Activated CD8-positive, alpha-beta T cell treated with anti-CD3 and anti-CD28 coated beads, Interleukin-2, amount 10 ng/mL, durations not matched to agents 7 days and 5 days (primary cell): ENCODE measurements around the gene MAD1L1. TPM values are rescaled to one million over a fixed set of nuclear protein-coding genes. Genes with fewer than 3 reads are reported as not detected.

ENCODE experiments used
- ATAC-seq: fragments of 150-1000 bp; cut with Tn5 transposase; one replicate; pipeline ENCODE4 v1.10.0; 2021; ENCODE audit warnings: moderate library complexity
- CTCF ChIA-PET: fragments of 350-600 bp; sonication (Branson Sonifier 250); formaldehyde crosslinking; loops from one replicate; lab custom pipeline; 2021; ENCODE audit warnings: antibody characterized with exemption; lab: Charles Lee
- POLR2A ChIA-PET: fragments of 350-600 bp; sonication (Branson Sonifier 250); formaldehyde crosslinking; loops from one replicate; lab custom pipeline; 2021; ENCODE audit warnings: antibody characterized with exemption; lab: Charles Lee
- DNase-seq: peaks from one replicate; pipeline ENCODE4 v3.0.0-alpha.2; 2020
- H3K27ac Mint-ChIP-seq: one replicate; pipeline ENCODE4 v1.8.0; 2021; ENCODE audit warnings: mild to moderate bottlenecking, mixed read lengths
- H3K27me3 Mint-ChIP-seq: one replicate; pipeline ENCODE4 v1.8.0; 2021; ENCODE audit warnings: low read depth, mixed read lengths
- H3K36me3 Mint-ChIP-seq: one replicate; pipeline ENCODE4 v1.8.0; 2021; ENCODE audit warnings: low read depth, mixed read lengths
- H3K4me1 Mint-ChIP-seq: one replicate; pipeline ENCODE4 v1.8.0; 2021; ENCODE audit warnings: low read depth, mixed read lengths
- H3K4me3 Mint-ChIP-seq: one replicate; pipeline ENCODE4 v1.8.0; 2021; ENCODE audit warnings: mild to moderate bottlenecking, mixed read lengths
- H3K9me3 Mint-ChIP-seq: one replicate; pipeline ENCODE4 v1.8.0; 2022; ENCODE audit warnings: mixed read lengths; ENCODE audit not compliant: insufficient read depth
- total RNA-seq, 2 experiments: library from RNA; stranded (reverse); gene quantifications; one replicate each; pipeline ENCODE4 v1.2.3, GENCODE V29; 2021

The MAD1L1 gene
- total RNA-seq, 2 experiments from 2014 or later = 79.8 to 82.7 TPM

DNA sequence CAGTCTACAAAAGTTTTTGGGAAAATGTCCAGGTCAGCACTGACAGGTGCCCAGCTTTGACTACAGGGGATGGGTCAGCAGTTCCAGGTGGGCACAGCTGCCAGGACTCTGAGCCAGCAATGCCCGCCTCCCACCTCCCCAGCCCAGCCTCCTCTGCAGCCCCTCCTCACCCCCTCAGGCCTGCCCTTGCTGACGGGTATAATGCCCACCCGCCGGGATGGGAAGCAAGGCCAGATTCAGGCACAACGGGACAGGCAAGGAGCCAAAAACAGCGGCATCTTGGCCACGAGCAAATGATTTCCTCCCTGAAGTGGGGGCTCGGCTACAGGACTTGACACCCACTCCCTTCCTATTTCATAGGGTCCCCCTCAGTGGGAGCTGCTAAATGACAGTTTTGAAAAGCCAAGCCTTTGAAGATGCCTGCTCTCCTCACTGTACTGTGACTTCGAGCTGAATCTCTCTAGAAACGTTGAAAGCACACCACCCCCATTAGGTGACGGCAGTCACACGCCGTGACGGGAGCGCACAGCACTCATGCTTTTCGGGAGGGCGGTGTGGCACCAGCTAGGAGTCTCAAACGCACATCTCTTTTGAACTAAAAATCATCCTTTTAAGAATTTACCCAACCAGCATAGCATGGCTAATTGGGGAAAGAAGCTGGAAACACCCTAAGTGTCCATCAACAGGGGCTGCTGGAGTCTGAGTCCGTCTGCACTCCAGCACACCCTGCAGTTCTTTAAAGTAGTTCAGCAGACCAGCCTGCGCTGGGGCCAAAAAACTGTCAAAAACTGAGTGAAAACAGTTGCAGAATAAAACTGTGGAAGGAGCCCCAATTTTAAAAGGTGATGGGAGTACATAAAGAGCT is 29.6 kb downstream of the MAD1L1 start:
- Mint-ChIP-seq H3K4me3 (no peak overlapping the region), H3K27ac (no peak overlapping the region), H3K36me3 (peaks cover 15% of the 10 kb centered on the region), H3K27me3 (no peaks in the 10 kb centered on the region), H3K9me3 (no peaks in the 10 kb centered on the region), H3K4me1 (no peaks in the 10 kb centered on the region)
- CTCF ChIA-PET = no interaction called here
- no peak for DNase-seq
- no peak for ATAC-seq
- POLR2A ChIA-PET = no interaction called here

- peaks cover 1% of the 10 kb centered on the region for H3K4me1 Mint-ChIP-seq
- H3K27ac Mint-ChIP-seq = no peak overlapping the region
- no peaks in the 10 kb centered on the region for H3K27me3 Mint-ChIP-seq
- H3K4me3 Mint-ChIP-seq = no peak overlapping the region
- POLR2A ChIA-PET = no interaction called here
- no peaks in the 10 kb centered on the region for H3K9me3 Mint-ChIP-seq
- CTCF ChIA-PET = no interaction called here
- H3K36me3 Mint-ChIP-seq = peaks cover 13% of the 10 kb centered on the region
- DNase-seq (no peak), ATAC-seq (no peak)
Measured at GRCh38 chr7:2202361-2202761, 30.4 kb downstream of the MAD1L1 start.

DNA sequence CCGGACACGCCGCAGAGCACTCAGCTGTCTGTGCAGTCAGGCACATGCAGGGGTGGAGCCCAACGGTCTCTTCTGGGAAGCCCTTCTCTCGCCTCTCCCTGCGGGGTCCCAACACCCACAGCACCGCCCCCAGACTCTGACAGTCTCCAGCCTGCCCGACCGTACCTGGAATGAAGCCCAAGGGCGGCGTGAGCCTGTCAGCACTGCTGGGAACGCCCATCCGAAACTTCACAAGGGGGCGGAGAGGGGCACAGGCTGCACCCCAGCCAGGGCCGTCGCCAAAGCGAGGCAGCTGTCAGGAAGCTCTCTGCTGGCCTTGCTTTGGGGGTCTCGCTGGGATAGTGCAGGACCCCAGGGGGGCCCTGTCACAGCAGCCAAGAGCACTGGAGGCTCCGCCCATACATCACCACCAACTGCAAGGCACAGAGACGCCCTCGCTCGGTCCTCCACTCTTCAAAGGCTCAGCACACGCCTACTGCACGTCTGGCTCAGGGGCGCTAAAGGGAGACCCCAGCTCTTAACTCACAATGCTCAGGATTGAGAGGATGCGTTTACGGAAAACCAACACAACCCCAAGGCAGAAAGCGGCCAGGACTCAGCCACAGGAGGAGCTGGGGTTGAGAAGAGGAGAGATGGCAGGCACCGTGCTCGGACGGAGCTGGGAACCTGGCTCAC is 30.9 kb downstream of the MAD1L1 start:
- H3K36me3 Mint-ChIP-seq = peaks cover 18% of the 10 kb centered on the region
- H3K27ac Mint-ChIP-seq = no peak overlapping the region
- no peak for DNase-seq
- ChIA-PET CTCF (no interaction called here), POLR2A (no interaction called here)
- peaks cover 3% of the 10 kb centered on the region for H3K4me1 Mint-ChIP-seq
- H3K9me3 Mint-ChIP-seq = no peaks in the 10 kb centered on the region
- H3K4me3 Mint-ChIP-seq = no peak overlapping the region
- H3K27me3 Mint-ChIP-seq = no peaks in the 10 kb centered on the region
- no peak for ATAC-seq

GRCh38 chr7:2201128-2201527 is 31.6 kb downstream of the MAD1L1 start:
- H3K36me3 Mint-ChIP-seq = peaks cover 22% of the 10 kb centered on the region
- no peak for ATAC-seq
- no peaks in the 10 kb centered on the region for H3K27me3 Mint-ChIP-seq
- no peak for DNase-seq
- POLR2A ChIA-PET = no interaction called here
- no peak overlapping the region for H3K27ac Mint-ChIP-seq
- H3K4me1 Mint-ChIP-seq = peaks cover 3% of the 10 kb centered on the region
- no peaks in the 10 kb centered on the region for H3K9me3 Mint-ChIP-seq
- H3K4me3 Mint-ChIP-seq = no peak overlapping the region
- CTCF ChIA-PET = no interaction called here

GRCh38 chr7:2200584-2200980 is 32.2 kb downstream of the MAD1L1 start:
- no peak overlapping the region for H3K27ac Mint-ChIP-seq
- CTCF ChIA-PET = no interaction called here
- peaks cover 26% of the 10 kb centered on the region for H3K36me3 Mint-ChIP-seq
- peaks cover 3% of the 10 kb centered on the region for H3K4me1 Mint-ChIP-seq
- no peaks in the 10 kb centered on the region for H3K27me3 Mint-ChIP-seq
- no peaks in the 10 kb centered on the region for H3K9me3 Mint-ChIP-seq
- H3K4me3 Mint-ChIP-seq = no peak overlapping the region
- no peak for DNase-seq
- ATAC-seq = no peak
- POLR2A ChIA-PET = no interaction called here

DNA sequence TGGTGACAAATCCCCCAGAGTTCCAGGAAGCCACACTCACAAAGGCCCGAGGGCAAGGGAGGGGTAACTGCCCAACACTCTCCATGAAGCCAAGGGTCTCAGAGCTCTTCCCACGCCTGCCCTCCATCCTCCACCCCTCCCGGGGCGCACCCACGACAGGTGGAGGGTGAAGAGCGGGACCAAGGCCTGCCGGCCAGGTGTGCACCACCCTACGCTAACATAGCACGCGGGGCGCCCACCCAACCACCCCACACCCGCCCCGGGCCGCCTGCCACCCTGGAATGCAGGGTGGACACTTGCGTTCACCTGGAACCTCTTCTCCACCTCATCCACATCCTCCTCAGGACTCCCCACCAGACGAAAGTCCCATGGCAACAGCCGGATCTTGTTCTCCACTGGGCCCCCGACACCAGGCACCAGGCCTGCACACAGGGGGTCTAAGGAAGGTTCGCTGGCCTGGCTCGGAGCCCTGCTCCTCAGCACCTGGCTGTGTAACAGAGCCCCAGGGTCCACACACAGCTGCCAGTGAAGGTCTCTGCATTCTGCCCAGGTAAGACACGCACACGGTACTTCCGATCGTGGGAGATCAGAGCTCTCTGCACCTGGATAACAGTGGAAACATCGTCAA is 32.7 kb downstream of the MAD1L1 start:
- Mint-ChIP-seq H3K9me3 (no peaks in the 10 kb centered on the region), H3K27ac (no peak overlapping the region), H3K27me3 (no peaks in the 10 kb centered on the region), H3K4me1 (peaks cover 3% of the 10 kb centered on the region), H3K4me3 (no peak overlapping the region), H3K36me3 (peaks cover 30% of the 10 kb centered on the region)
- DNase-seq (no peak), ATAC-seq (no peak)
- ChIA-PET POLR2A (no interaction called here), CTCF (no interaction called here)

DNA sequence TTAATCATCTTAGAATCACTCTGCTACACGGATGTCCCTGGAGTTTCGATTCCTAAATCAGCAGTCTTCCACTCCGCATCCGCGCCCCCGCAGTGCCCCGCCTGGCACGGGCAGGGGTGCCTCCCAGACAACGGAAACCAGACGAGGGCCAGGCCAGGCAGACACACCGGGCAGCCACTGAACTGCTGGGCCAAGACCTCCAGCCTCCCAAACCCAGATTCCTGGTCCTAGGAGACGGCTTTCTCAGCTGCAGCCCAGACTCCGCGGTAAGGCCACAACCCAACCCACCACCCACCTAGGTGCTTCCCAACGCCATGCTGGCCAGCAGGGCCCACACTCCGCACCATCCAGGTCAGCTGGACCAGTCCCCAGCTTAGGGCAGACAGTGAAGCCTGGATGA is 33.2 kb downstream of the MAD1L1 start:
- ATAC-seq = no peak
- no peak for DNase-seq
- peaks cover 3% of the 10 kb centered on the region for H3K4me1 Mint-ChIP-seq

DNA sequence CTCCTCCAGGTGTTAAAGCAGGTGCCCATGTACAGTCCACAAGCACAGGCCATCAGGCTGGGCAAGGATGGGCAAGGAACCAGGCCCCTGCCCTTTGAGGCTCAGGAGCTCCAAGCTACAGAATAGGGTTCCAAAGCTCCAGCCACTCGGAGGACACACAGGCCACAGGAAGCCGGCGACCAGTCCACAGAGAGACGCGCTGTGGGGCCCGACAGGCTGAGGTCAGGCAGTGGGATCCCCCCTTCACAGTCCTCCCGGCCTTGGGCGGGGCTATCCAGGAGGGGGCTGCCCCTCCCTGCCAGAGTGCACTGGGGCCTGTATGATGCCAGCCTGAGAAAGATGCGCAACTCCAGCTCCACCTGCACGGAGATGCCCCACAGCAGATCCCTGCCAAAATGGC is 34.0 kb downstream of the MAD1L1 start:
- peaks cover 35% of the 10 kb centered on the region for H3K36me3 Mint-ChIP-seq
- CTCF ChIA-PET = no interaction called here
- H3K27me3 Mint-ChIP-seq = no peaks in the 10 kb centered on the region
- no peak overlapping the region for H3K27ac Mint-ChIP-seq
- H3K4me1 Mint-ChIP-seq = peaks cover 3% of the 10 kb centered on the region
- no peak for DNase-seq
- no peaks in the 10 kb centered on the region for H3K9me3 Mint-ChIP-seq
- POLR2A ChIA-PET = no interaction called here
- no peak overlapping the region for H3K4me3 Mint-ChIP-seq
- no peak for ATAC-seq

More for the DNA sequence above, 33.2 kb downstream of the MAD1L1 start:
- Mint-ChIP-seq H3K27me3 (no peaks in the 10 kb centered on the region), H3K27ac (no peak overlapping the region), H3K36me3 (peaks cover 31% of the 10 kb centered on the region), H3K4me3 (no peak overlapping the region), H3K9me3 (no peaks in the 10 kb centered on the region)
- POLR2A ChIA-PET = no interaction called here
- CTCF ChIA-PET = no interaction called here

- ATAC-seq = no peak
- ChIA-PET POLR2A (no interaction called here), CTCF (no interaction called here)
- Mint-ChIP-seq H3K27ac (no peak overlapping the region), H3K36me3 (peaks cover 37% of the 10 kb centered on the region), H3K4me3 (no peak overlapping the region), H3K9me3 (no peaks in the 10 kb centered on the region), H3K4me1 (peaks cover 3% of the 10 kb centered on the region), H3K27me3 (no peaks in the 10 kb centered on the region)
- DNase-seq = no peak
Measured at GRCh38 chr7:2198206-2198605, 34.5 kb downstream of the MAD1L1 start.

- ChIA-PET POLR2A (no interaction called here), CTCF (no interaction called here)
- Mint-ChIP-seq H3K4me1 (peaks cover 3% of the 10 kb centered on the region), H3K27me3 (no peaks in the 10 kb centered on the region), H3K4me3 (no peak overlapping the region), H3K9me3 (no peaks in the 10 kb centered on the region), H3K36me3 (peaks cover 39% of the 10 kb centered on the region), H3K27ac (no peak overlapping the region)
- ATAC-seq = no peak
- DNase-seq = no peak
Measured at GRCh38 chr7:2197436-2198155, 35.1 kb downstream of the MAD1L1 start.

GRCh38 chr7:2196381-2197378 is 36.1 kb downstream of the MAD1L1 start:
- CTCF ChIA-PET = no interaction called here
- ATAC-seq = no peak
- Mint-ChIP-seq H3K9me3 (no peaks in the 10 kb centered on the region), H3K27me3 (no peaks in the 10 kb centered on the region), H3K27ac (no peak overlapping the region), H3K4me1 (peaks cover 3% of the 10 kb centered on the region), H3K4me3 (no peak overlapping the region), H3K36me3 (peaks cover 42% of the 10 kb centered on the region)
- no peak for DNase-seq
- POLR2A ChIA-PET = no interaction called here
